Activated CD8-positive, alpha-beta memory T cell treated with anti-CD3 and anti-CD28 coated beads, Interleukin-2, amount 50 U/mL, for 24 hours (primary cell): Measurements from ENCODE around the gene EGFL7.

Experiments
- DNase-seq: peaks from one replicate; pipeline ENCODE4 v3.0.0-alpha.2; 2020; ENCODE audit errors: extremely low read depth

EGFL7 gene

DNA sequence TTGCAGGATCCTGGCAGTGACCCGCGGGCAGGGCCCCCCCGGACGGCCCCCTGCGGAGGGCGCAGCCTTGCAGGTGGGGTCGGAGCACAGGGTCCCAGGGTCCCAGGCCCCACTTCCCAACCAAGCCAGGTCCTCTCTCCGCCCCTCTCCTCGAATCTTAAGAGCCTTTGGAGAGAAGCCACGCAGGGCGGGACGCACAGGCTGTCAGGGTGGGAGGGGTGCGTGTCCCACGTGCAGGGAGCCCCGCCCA, 18.4 kb upstream of the EGFL7 start:
- DNase-seq: no peak

DNA sequence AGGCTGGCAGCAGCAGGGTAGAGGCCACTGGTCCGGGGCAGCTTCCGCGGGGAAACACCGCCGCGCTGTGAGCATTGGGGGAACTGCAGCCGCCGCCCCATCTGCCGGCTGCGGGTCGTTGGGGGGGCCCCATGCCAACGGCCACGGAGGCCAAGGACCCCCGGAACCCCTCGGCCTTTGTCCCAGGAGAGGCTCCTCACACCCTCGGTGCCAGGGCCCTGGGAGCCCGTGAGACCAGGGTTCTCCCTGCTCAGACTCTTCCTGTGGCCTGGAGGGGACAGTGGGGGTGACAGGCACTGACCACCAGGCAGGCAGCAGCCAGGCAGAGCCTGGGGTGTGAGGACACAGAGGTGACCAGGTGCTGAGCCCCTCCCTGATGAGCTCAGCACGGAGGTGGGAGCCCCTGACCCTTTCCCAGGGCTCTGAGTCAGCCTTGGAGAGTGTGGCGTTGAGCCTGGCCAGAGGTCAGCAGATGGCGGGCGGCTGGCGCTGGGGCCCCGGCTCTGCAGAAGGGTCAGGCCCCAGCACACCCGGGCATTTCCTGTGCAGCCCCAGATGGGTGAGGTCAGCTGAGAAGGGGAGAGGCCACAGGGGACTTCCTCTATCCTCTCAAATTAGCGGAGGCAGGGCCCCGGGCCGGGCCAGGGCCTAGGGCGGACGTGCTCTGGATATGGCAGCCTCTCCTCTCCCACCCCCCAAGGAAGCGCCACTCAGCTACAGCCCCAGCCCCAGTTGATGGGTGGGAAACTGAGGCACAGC, 17.9 kb upstream of the EGFL7 start:
- peak; percentile 43 for DNase-seq

DNA sequence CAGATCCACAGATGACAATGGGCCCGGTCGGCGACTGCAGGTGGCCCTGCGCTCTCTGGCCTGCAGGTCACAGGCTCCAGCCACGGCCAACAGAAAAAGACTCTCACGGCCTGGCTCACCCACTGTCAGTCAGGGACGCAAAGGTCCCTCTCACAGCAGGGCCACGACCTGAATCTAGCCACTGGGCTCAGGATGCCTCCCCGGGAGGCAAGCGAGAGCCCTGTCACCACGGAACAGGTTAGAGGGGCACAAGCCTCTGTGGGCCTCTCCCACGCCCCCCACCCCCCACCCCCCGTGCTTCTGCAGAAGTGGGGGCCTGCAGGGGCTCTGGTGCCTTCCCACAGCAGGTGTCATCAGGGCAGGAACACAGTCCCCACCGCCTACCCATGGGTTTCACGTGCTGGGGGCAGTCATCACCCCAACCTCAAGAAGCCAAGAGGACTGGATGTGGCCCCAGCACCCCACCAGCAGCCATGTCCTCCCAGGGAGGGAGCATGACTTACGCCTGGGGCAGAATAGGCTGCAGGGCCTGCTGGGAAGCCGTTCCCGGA, 17.3 kb upstream of the EGFL7 start:
- DNase-seq: no peak

DNA sequence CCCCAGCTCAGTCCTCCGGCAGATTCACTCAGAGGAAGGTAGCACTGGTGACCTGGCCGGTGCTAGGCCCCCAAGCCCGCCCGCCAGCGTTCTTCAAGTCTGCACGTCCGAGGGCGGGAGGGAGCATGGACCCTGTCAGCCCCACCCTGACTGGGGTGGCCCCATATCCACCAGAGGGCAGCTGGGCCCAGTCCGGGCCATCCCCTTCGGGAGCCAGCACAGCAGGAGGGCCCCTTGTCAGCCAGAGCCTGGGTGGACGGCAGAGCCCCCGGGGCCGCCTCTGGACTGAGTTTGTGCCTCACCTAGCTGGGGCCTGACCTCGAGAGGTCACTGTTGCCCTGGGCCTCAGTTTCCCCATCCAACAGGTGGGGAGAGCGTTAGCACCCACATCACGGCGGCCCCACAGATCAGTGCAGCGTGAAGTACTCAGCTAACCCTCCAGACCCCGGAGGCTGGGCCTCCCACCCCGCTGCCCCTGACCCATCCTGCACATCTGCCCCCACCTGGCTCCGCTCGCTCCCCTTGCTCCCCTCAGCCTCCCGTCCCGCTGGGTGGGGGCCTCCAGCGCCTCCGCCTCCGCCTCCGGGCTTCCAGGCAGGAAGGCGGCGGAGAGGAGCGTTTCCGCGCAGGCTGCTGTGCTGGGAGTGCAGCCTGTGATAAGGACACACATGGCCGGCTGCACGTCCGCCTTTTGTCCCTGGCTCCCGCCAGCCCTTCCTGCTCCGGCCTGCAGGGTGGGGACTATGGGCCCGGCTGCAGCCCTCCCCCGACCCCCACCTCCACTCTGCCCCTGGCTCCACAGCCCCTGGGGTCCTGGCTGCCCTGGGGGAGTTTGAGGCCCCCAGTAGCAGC, 16.6 kb upstream of the EGFL7 start:
- no peak for DNase-seq

DNA sequence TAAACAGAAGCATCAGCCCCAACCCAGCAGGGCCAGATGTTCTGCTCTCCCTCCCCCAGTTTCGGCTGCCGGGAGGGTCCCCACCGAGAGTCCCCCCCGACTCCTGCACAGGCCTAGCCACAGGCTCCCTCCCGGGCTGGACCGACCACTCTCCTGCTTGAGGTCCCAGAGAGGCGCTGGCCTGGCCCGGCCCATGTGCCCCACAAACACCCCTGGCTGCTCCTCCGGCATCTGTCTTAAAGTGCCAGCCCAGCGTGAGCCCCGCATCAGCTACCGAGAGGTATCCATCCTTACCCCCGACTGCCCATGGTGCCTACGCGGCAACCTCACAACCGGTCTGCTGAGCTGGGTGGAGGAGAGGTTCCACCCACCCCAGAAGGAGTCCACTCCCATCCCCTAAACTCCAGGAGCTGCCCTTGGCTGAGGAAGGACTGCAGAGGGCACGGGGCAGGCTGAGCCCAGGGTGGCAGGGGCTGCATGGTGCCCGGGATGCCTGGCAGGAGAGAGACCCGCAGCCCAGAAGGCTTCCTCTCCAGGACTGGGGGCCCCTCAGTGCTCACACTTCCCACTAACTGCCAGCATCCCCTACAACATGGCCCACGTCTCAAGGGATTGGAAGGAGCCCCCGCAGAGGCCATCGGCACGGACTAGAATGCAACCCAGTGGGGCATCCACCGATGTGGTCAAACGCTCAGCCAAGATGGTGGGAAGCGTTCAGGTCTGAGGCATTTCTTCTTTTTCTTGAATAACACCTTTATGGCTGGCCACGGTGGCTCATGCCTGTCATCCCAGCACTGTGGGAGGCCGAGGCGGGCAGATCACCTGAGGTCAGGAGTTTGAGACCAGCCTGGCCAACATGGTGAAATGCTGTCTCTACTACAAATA, 15.6 kb upstream of the EGFL7 start:
- no peak for DNase-seq

DNA sequence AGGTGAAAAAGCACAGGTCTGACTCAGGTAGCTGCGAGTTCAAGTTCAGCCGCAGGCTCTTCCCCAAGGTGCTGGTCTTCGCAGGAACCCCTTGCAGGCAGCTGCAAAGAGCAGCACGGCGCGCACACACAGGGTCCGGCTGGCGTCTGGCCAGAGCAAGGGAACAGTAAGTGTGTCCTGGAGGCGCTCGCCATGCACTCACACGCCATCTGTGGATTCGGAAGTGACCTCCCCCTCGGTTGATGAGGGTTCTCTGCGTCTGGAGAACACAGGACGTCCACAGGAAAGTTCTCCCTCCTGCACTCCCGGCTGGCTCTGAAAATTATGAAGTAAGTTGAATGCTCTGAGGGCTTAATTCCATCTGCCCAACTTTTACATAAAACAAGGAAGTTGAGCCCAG, 14.0 kb upstream of the EGFL7 start:
- no peak for DNase-seq

DNA sequence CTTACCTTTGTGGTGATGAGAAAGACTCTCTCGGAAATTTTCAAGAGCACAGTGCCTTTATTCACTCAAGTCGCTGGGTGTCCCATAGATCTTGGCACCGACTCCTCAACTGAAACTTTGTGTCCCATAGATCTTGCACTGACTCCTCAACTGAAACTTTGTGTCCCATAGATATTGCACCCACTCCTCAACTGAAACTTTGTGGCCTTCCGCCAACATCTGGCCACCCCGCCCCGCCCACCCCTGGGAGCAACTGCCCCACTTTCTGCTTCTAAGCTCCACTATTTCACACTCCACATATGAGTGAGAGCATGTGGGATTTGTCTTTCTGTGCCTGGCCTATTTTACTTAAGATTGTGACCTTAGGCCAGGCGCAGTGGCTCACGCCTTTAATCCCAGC, 12.7 kb upstream of the EGFL7 start:
- no peak for DNase-seq

DNA sequence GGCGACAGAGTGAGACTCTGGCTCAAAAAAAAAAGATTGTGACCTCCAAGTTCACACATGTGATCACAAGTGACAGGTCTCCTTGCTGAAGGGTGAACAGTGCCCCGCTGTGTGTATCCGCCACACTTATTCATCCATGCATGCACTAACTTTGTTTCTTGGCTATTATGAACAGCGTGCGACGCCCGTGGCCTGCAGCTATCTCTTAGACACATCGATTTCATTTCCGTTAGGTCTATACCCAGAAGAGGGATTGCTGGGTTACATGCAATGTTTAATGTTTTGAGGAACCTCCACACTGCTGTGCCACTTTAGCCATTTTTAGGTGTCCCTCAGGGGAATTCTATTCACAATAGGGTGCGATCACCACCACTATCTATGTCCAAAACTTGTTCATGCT, 12.1 kb upstream of the EGFL7 start:
- no peak for DNase-seq

DNA sequence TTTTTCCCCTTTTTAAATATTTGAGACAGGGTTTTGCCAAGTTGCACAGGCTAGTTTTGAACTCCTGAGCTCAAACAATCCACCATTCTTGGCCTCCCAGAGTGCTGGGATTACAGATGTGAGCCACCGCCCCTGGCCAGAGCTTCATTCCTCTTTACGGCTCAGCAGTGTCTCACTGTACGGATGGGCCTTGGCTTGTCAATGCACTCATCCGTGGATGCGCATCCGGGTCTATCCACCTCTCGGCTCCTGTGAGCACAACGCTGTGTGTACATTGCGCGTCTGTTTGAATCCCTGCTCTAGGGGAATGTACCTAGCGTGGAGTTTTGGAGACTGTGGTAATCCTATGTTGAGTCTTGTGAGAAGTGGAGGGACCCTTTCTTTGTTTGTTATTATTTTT, 10.9 kb upstream of the EGFL7 start:
- no peak for DNase-seq

DNA sequence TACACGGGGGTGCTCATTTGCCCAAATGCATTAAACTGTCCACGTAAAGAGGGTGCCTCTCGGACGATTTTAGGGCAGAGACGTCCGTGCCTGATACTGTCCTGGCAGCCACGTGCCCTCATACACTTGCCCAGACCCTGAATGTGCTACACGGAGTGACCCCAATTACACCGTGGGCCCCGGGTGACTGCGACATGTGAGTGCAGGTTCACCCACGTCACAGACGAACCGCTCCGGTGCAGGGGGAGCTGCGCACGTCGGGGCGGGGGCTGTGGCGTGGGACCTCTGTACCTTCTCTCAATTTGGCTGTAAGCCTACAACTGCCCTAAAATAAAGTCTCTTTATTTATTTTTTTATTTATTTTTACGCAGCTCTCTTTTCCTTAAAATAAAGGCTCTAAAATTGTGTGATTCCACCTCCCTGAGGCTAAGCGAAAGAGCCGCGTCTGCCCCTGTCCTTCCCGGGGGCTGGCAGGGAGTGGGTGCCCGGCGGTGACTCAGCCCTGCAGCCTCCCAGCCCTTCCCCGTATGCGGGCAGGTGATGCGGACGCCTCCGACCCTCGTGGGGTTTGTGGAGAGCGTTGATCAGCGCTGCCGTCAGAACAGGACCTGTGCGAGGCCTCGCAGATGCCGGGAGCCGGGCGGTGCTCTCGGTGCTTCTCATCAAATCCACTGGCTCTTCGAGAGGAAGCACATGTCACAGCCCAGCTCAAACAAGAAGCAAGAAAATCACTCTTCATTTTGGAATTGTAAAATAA, 9.2 kb upstream of the EGFL7 start:
- DNase-seq: no peak

DNA sequence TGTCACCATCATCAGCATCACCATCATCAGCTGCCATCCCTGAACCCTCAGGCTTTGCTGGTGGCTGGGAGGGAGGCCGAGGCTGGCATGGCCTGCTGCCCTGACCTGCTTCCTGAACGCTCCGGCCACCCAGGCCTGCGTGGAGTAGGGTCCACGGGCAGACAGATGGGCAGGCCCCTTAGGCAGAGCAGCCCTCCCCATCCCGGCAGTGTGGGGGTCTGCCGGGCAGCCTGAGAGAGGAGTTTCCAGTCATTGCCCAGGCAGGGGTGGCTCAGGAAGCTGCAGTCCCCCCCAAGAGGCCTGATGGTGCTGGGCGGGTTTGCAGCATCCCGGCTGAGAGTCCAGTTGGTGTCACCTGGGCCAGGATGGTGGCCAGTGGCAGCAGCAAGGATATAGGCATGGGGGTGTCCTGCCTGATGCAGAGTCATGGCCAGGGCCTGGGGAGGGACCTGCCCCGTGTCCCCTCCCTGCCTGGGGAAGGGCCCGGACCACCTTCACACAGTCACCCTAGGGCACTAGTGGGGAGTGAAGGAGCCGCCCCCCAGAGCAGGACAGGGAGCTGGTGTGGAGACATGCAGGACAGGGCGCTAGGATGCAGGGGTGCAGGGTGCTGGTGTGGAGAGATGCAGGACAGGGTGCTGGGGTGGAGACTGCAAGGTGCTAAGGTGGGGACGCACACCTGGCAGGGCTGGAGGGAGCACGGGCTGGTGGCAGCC, 7.7 kb upstream of the EGFL7 start:
- DNase-seq: no peak

DNA sequence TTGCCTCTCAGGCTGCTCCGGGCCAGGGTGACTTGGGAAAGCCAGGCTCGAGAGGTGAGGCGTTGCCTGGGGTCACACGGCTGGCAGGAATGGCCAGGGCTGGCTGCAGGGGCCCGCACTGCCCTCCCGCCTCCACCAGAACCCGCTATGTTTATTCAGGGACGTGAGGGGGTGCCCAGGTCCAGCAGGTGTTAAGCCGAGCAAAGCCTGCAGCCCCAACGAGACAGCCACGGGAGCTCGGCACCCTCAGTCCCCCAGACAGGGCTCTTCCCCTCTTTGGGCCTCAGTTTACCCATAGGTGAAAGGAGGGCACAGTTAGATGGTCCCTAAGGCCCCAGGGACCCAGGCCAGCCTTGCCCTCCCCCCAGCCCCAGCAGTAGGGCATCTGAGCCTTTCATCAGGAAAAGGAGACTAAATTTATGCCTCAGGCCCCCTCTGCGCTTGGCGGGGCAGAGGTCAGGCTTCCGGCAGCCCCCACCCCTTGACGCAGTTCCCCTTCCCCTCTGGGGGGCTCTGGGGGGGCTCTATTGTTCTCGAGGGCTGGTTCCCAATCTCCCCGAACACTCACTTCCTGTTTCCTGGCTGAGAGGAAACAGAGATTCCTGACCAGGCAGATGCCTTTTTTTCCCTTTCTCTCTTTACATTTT, 7.1 kb upstream of the EGFL7 start:
- no peak for DNase-seq

DNA sequence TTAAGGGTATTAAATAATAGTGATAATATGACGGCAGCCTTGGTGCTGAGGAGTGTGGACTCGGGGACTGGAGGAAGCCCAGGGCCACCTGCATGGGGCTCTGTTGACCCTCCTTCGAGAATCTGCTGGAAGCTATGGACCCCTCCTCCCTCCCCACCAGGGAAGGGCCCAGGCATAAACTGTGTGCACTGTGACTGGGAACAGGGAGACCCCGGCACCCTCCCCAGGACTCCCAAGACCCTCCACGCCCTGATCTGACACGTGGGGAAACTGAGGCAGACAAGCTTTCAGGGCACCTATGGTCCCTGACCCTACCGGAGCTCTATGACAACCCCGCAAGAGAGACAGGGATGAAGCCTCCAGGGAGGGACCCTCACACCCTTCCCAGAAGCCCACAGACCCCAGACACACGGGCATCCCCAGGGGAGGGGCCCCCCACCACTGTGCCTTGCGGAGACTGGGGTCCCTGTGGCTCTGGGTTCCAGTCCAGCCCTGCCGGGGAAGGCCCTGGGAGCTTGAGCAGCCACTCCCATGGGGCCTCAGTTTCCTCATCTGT, 6.5 kb upstream of the EGFL7 start:
- no peak for DNase-seq

DNA sequence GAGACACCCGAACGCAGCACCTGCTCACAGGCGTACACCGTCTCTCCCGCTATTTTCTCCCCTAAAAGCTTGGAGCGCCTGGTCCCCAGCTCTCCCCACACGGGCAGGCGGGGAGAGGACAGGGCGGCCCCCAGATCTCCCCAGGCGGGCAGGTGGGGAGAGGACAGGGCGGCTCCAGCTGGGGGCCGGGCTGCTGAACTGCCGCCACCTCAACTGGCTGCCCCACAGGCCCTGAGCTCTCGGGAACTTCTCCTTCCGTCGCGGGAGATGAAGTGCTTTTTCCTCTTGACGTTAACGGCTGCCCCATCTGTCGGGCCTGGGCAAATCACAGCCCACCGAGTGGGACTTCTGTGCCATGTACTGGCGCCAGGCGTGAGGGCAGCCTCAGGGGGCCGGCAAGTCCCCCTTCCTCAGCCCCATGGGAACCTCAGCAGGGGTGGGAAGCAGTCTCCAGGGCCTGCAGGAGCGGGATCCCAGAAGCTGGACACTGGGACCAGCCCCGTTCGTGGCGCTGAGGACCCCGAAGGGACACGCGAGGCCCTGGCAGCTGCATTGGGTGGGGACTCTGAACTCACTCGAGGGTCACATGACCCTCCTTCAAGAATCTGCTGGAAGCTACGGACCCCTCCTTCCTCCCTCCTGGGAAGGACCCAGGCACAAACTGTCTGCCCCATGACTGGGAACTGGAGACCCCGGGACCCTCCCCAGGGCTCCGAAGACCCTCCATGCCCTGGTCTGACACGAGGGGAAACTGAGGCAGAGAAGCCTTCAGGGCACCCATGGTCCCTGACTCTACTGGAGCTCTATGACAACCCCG, 5.7 kb upstream of the EGFL7 start:
- no peak for DNase-seq

DNA sequence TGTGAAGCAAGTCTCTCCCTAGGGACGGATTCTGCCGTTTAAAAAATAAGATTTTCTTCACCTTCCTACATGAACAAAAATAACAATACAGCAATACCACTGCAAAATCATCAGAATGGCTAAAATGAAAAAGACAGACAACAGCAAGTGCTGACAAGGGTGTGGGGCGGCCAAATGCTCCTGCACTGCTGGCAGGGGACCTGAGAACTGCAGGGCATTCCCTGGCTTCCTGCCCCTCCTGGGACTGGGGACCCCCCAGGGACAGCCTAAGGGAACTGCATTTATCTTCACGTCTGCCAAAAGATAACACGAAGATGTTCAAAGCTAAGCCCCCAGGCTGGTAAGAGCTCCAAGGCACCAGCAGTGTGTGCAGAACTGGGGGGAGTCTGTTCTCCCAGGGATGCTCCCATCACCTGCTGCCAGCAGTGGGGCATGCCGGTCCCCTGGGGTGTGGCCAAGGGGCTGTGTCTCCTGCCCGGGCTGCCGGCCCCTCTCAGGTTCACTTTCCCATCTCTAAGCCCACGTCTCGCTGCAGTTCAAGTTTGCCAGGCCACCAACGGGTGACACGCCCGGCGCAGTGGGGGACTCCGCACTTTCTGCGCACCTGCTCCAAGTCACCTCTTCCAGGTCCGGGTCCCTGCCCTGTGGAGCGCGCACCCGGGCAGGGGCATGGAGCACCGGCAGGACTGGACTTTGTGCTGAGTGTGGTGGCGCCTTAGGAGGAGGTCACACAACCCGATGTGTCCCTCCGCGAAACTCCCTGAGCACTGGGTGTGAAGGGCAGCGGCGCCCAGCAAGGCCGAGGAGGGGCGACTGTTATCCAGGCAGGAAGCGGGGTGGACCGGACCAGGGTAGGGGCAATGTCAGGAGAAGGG, 4.5 kb upstream of the EGFL7 start:
- no peak for DNase-seq

DNA sequence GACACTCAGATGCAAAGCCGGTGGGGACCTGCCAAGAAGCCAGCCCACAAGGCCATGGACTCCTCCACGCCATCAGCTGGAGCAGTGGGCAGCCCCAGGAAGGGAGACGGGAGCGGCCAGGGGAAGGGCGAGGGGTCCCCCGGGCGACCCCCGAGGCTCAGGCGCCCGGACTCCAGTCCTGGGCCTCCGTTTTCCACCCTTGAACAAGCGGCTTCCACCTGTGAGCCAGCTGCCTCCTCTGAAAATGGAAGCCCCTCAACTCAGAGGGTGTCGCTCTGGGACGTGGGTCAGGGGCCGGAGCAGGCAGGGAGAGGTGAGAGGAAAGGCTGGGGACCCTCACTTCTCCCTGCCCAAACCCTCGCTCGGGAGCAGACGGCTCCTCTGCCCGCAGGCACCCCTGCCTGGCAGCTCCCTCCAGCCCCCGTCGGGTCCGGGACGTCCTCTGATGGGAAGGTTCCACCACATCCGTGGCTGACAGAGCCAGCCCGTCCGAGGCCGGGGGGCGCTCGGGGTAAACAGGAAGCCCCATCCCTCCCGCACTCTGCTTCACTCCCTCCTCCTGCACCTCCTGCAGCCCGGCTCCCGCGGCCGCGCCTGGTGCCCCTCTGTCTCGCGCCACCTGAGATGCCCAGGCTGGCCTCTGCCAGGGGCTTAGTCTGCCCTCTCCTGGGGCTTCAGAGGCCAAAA, 3.7 kb upstream of the EGFL7 start:
- DNase-seq: no peak
